WTC11 (cell line): Measurements from ENCODE around the gene KCND2. TPM values are rescaled to one million over a fixed set of nuclear protein-coding genes. Genes with fewer than 3 reads are reported as not detected.

Source experiments
- ATAC-seq: fragments of 200-7000 bp; cut with Tn5 transposase; 2 replicates; pipeline ENCODE4 v1.10.0; 2021; ENCODE audit warnings: mild to moderate bottlenecking, moderate library complexity
- CTCF ChIA-PET: fragments of 300-600 bp; sonication (Branson Sonifier 250); formaldehyde crosslinking; loops from one replicate; lab custom pipeline; 2021; ENCODE audit warnings: antibody characterized with exemption; lab: Charles Lee
- POLR2A ChIA-PET: fragments of 350-600 bp; sonication (Branson Sonifier 250); formaldehyde crosslinking; loops from one replicate; lab custom pipeline; 2021; ENCODE audit warnings: antibody characterized with exemption; lab: Charles Lee
- DNase-seq: peaks from one replicate; pipeline ENCODE4 v3.0.0; 2021; ENCODE audit warnings: low spot score
- H3K27ac Mint-ChIP-seq: 2 replicates; pipeline ENCODE4 v1.8.0; 2021; ENCODE audit warnings: mixed read lengths
- H3K27me3 Mint-ChIP-seq: 2 replicates; pipeline ENCODE4 v1.8.0; 2021; ENCODE audit warnings: low read depth, mild to moderate bottlenecking, moderate library complexity, mixed read lengths
- H3K36me3 Mint-ChIP-seq: 2 replicates; pipeline ENCODE4 v1.8.0; 2021; ENCODE audit warnings: mixed read lengths
- H3K4me1 Mint-ChIP-seq: 2 replicates; pipeline ENCODE4 v1.8.0; 2022; ENCODE audit warnings: mixed read lengths
- H3K4me3 Mint-ChIP-seq: 2 replicates; pipeline ENCODE4 v1.8.0; 2021; ENCODE audit warnings: mild to moderate bottlenecking, moderate library complexity, mixed read lengths
- H3K9me3 Mint-ChIP-seq: 2 replicates; pipeline ENCODE4 v1.8.0; 2021; ENCODE audit warnings: mixed read lengths
- CREM ChIP-seq: sonication (generic); formaldehyde crosslinking; IDR thresholded peaks from 2 replicates; pipeline ENCODE4 v1.8.1; 2022; ENCODE audit warnings: mild to moderate bottlenecking, missing genetic modification reagents, moderate library complexity
- FOXJ3 ChIP-seq: sonication (generic); formaldehyde crosslinking; IDR thresholded peaks from 2 replicates; pipeline ENCODE4 v1.9.0; 2021; ENCODE audit warnings: missing genetic modification reagents, mild to moderate bottlenecking, borderline replicate concordance
- MYBL2 ChIP-seq: sonication (generic); formaldehyde crosslinking; IDR thresholded peaks from 2 replicates; pipeline ENCODE4 v1.8.1; 2023; ENCODE audit warnings: mild to moderate bottlenecking, moderate library complexity, missing genetic modification reagents
- NFYB ChIP-seq: sonication (generic); formaldehyde crosslinking; conservative IDR thresholded peaks from 2 replicates; pipeline ENCODE4 v1.8.0; 2022; ENCODE audit warnings: low read depth, missing genetic modification reagents
- OVOL2 ChIP-seq: fragments of 250-450 bp; sonication (Bioruptor Pico); IDR thresholded peaks from 2 replicates; pipeline ENCODE4 v1.9.0; 2021; ENCODE audit warnings: mild to moderate bottlenecking, borderline replicate concordance
- PRRX2 ChIP-seq: fragments of 250-450 bp; sonication (Bioruptor Pico); IDR thresholded peaks from 2 replicates; pipeline ENCODE4 v1.8.0; 2021; ENCODE audit warnings: mild to moderate bottlenecking
- RORB ChIP-seq: fragments of 250-450 bp; sonication (Bioruptor Pico); IDR thresholded peaks from 2 replicates; pipeline ENCODE4 v1.9.0; 2021; ENCODE audit warnings: mild to moderate bottlenecking
- SMAD4 ChIP-seq: sonication (generic); formaldehyde crosslinking; IDR thresholded peaks from 2 replicates; pipeline ENCODE4 v1.8.0; 2022; ENCODE audit warnings: mild to moderate bottlenecking, missing genetic modification reagents
- TCF7 ChIP-seq: sonication (generic); formaldehyde crosslinking; IDR thresholded peaks from 2 replicates; pipeline ENCODE4 v1.8.0; 2022; ENCODE audit warnings: mild to moderate bottlenecking, low read depth, missing genetic modification reagents, moderate library complexity
- TEAD1 ChIP-seq: sonication (generic); formaldehyde crosslinking; IDR thresholded peaks from 2 replicates; pipeline ENCODE4 v1.8.0; 2022; ENCODE audit warnings: mild to moderate bottlenecking, missing genetic modification reagents
- TEAD4 ChIP-seq: sonication (generic); formaldehyde crosslinking; IDR thresholded peaks from 2 replicates; pipeline ENCODE4 v1.8.0; 2022; ENCODE audit warnings: mild to moderate bottlenecking, missing genetic modification reagents
- ZNF121 ChIP-seq: sonication (generic); formaldehyde crosslinking; IDR thresholded peaks from 2 replicates; pipeline ENCODE4 v1.8.0; 2023; ENCODE audit warnings: missing genetic modification reagents
- ZNF232 ChIP-seq: sonication (generic); formaldehyde crosslinking; IDR thresholded peaks from 2 replicates; pipeline ENCODE4 v1.8.0; 2022; ENCODE audit warnings: mild to moderate bottlenecking, missing genetic modification reagents
- ZNF416 ChIP-seq: fragments of 250-450 bp; sonication (Bioruptor Pico); IDR thresholded peaks from 2 replicates; pipeline ENCODE4 v1.9.0; 2021; ENCODE audit warnings: mild to moderate bottlenecking, inconsistent platforms
- ZNF671 ChIP-seq: fragments of 250-450 bp; sonication (Bioruptor Pico); IDR thresholded peaks from 2 replicates; pipeline ENCODE4 v1.8.0; 2021; ENCODE audit warnings: mild to moderate bottlenecking
- total RNA-seq: library from RNA; stranded (reverse); gene quantifications from 3 replicates; pipeline ENCODE4 v1.2.3, GENCODE V29; 2021
- TF ChIP-seq, protein P1 (sequence below): sonication (generic); formaldehyde crosslinking; IDR thresholded peaks from 2 replicates; pipeline ENCODE4 v1.8.1; 2023; ENCODE audit warnings: mild to moderate bottlenecking, missing genetic modification reagents
- TF ChIP-seq, protein P2 (sequence below): sonication (generic); formaldehyde crosslinking; IDR thresholded peaks from 2 replicates; pipeline ENCODE4 v1.8.0; 2022; ENCODE audit warnings: mild to moderate bottlenecking, missing genetic modification reagents
- TF ChIP-seq, protein P3 (sequence below): sonication (generic); formaldehyde crosslinking; IDR thresholded peaks from 2 replicates; pipeline ENCODE4 v1.8.1; 2023; ENCODE audit warnings: mild to moderate bottlenecking, missing genetic modification reagents, moderate library complexity
- TF ChIP-seq, protein P4 (sequence below): sonication (generic); formaldehyde crosslinking; conservative IDR thresholded peaks from 2 replicates; pipeline ENCODE4 v1.8.1; 2023; ENCODE audit warnings: mild to moderate bottlenecking, low read depth, missing genetic modification reagents, moderate library complexity
- TF ChIP-seq, protein P5 (sequence below): sonication (generic); formaldehyde crosslinking; IDR thresholded peaks from 2 replicates; pipeline ENCODE4 v1.8.0; 2022; ENCODE audit warnings: missing genetic modification reagents
- TF ChIP-seq, protein P6 (sequence below): sonication (generic); formaldehyde crosslinking; IDR thresholded peaks from 2 replicates; pipeline ENCODE4 v1.8.1; 2023; ENCODE audit warnings: mild to moderate bottlenecking, missing genetic modification reagents, moderate library complexity
- TF ChIP-seq, protein P7 (sequence below): sonication (generic); formaldehyde crosslinking; IDR thresholded peaks from 2 replicates; pipeline ENCODE4 v1.8.1; 2022; ENCODE audit warnings: low read depth, missing genetic modification reagents, borderline replicate concordance
- TF ChIP-seq, protein P8 (sequence below): sonication (generic); formaldehyde crosslinking; IDR thresholded peaks from 2 replicates; pipeline ENCODE4 v1.8.0; 2022; ENCODE audit warnings: mild to moderate bottlenecking, missing genetic modification reagents

KCND2 gene
- total RNA-seq, 1 experiment from 2014 or later: 4.6 TPM

DNA sequence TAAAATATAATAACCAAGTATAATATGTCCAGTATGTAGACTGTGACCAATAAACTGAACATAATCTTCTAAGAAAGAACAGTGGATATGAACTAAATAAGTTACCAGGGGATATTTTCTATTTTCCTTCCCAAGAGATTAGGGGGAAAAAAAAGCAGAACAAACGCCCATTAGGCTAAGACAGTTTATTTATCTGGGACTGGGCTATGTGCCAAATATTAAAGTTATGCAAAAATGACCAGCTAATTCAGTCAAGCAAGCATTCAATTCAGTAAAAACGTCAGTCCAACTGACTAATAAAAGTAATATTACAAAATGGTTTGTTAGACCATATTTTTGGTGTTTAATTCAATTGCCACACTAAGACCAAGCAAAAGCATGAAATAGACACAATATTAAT is 462.8 kb downstream of the KCND2 start:
- no peaks in the 10 kb centered on the region for H3K36me3 Mint-ChIP-seq
- H3K4me3 Mint-ChIP-seq: no peak overlapping the region
- no peaks in the 10 kb centered on the region for H3K27me3 Mint-ChIP-seq
- TF ChIP-seq, protein P1, sequence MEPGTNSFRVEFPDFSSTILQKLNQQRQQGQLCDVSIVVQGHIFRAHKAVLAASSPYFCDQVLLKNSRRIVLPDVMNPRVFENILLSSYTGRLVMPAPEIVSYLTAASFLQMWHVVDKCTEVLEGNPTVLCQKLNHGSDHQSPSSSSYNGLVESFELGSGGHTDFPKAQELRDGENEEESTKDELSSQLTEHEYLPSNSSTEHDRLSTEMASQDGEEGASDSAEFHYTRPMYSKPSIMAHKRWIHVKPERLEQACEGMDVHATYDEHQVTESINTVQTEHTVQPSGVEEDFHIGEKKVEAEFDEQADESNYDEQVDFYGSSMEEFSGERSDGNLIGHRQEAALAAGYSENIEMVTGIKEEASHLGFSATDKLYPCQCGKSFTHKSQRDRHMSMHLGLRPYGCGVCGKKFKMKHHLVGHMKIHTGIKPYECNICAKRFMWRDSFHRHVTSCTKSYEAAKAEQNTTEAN (CRISPR knock-in tag): no peak
- TF ChIP-seq MYBL2 (CRISPR knock-in tag): no peak
- TF ChIP-seq, protein P2, sequence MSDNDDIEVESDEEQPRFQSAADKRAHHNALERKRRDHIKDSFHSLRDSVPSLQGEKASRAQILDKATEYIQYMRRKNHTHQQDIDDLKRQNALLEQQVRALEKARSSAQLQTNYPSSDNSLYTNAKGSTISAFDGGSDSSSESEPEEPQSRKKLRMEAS (CRISPR knock-in tag): no peak
- TF ChIP-seq, protein P3, sequence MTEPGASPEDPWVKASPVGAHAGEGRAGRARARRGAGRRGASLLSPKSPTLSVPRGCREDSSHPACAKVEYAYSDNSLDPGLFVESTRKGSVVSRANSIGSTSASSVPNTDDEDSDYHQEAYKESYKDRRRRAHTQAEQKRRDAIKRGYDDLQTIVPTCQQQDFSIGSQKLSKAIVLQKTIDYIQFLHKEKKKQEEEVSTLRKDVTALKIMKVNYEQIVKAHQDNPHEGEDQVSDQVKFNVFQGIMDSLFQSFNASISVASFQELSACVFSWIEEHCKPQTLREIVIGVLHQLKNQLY (CRISPR knock-in tag): no peak
- TF ChIP-seq ZNF416 (CRISPR knock-in tag): no peak
- no peak for TF ChIP-seq SMAD4 (CRISPR knock-in tag)
- no peak for TF ChIP-seq PRRX2 (CRISPR knock-in tag)
- no peak for TF ChIP-seq RORB (CRISPR knock-in tag)
- no peak for TF ChIP-seq ZNF671
- TF ChIP-seq, protein P4, sequence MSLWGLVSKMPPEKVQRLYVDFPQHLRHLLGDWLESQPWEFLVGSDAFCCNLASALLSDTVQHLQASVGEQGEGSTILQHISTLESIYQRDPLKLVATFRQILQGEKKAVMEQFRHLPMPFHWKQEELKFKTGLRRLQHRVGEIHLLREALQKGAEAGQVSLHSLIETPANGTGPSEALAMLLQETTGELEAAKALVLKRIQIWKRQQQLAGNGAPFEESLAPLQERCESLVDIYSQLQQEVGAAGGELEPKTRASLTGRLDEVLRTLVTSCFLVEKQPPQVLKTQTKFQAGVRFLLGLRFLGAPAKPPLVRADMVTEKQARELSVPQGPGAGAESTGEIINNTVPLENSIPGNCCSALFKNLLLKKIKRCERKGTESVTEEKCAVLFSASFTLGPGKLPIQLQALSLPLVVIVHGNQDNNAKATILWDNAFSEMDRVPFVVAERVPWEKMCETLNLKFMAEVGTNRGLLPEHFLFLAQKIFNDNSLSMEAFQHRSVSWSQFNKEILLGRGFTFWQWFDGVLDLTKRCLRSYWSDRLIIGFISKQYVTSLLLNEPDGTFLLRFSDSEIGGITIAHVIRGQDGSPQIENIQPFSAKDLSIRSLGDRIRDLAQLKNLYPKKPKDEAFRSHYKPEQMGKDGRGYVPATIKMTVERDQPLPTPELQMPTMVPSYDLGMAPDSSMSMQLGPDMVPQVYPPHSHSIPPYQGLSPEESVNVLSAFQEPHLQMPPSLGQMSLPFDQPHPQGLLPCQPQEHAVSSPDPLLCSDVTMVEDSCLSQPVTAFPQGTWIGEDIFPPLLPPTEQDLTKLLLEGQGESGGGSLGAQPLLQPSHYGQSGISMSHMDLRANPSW (CRISPR knock-in tag): no peak
- TF ChIP-seq, protein P5, sequence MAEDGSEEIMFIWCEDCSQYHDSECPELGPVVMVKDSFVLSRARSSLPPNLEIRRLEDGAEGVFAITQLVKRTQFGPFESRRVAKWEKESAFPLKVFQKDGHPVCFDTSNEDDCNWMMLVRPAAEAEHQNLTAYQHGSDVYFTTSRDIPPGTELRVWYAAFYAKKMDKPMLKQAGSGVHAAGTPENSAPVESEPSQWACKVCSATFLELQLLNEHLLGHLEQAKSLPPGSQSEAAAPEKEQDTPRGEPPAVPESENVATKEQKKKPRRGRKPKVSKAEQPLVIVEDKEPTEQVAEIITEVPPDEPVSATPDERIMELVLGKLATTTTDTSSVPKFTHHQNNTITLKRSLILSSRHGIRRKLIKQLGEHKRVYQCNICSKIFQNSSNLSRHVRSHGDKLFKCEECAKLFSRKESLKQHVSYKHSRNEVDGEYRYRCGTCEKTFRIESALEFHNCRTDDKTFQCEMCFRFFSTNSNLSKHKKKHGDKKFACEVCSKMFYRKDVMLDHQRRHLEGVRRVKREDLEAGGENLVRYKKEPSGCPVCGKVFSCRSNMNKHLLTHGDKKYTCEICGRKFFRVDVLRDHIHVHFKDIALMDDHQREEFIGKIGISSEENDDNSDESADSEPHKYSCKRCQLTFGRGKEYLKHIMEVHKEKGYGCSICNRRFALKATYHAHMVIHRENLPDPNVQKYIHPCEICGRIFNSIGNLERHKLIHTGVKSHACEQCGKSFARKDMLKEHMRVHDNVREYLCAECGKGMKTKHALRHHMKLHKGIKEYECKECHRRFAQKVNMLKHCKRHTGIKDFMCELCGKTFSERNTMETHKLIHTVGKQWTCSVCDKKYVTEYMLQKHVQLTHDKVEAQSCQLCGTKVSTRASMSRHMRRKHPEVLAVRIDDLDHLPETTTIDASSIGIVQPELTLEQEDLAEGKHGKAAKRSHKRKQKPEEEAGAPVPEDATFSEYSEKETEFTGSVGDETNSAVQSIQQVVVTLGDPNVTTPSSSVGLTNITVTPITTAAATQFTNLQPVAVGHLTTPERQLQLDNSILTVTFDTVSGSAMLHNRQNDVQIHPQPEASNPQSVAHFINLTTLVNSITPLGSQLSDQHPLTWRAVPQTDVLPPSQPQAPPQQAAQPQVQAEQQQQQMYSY (CRISPR knock-in tag): no peak
- TF ChIP-seq TCF7: no peak
- TF ChIP-seq ZNF121 (CRISPR knock-in tag): no peak
- no peak for TF ChIP-seq TEAD4 (CRISPR knock-in tag)
- no peak for TF ChIP-seq TEAD1 (CRISPR knock-in tag)
- TF ChIP-seq, protein P6, sequence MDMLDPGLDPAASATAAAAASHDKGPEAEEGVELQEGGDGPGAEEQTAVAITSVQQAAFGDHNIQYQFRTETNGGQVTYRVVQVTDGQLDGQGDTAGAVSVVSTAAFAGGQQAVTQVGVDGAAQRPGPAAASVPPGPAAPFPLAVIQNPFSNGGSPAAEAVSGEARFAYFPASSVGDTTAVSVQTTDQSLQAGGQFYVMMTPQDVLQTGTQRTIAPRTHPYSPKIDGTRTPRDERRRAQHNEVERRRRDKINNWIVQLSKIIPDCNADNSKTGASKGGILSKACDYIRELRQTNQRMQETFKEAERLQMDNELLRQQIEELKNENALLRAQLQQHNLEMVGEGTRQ: no peak
- peaks cover 26% of the 10 kb centered on the region for H3K4me1 Mint-ChIP-seq
- H3K9me3 Mint-ChIP-seq: no peaks in the 10 kb centered on the region
- ChIA-PET CTCF (no interaction called here), POLR2A (no interaction called here)
- DNase-seq (no peak), ATAC-seq (no peak)
- H3K27ac Mint-ChIP-seq: no peak overlapping the region

DNA sequence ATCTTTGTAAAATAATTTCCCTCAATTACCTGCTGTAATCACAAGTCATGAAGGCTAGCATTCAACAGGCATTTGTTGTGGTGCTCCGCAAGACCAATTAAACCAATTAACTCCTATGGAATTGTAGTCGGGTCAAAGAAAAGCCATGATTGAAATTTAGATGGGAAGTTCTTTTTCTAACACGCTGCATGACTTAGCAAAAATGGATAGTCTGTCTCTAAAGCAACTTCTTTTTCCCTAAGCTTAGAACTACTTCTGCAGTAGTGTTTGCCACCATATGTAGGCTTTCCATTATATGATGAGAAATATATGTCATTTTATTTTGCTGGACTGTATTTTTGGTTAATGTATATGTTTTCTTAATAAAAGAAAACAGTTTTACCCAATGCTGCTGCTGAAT is 465.8 kb downstream of the KCND2 start:
- H3K4me1 Mint-ChIP-seq: peaks cover 55% of the 10 kb centered on the region
- H3K4me3 Mint-ChIP-seq: no peak overlapping the region
- DNase-seq (no peak), ATAC-seq (peak; percentile 31)
- no peaks in the 10 kb centered on the region for H3K27me3 Mint-ChIP-seq
- no peaks in the 10 kb centered on the region for H3K9me3 Mint-ChIP-seq
- 0 out of 2 replicates have a peak overlapping the region, but pooled peaks have one; percentile 39 for H3K27ac Mint-ChIP-seq
- ChIA-PET POLR2A (no interaction called here), CTCF (no interaction called here)
- H3K36me3 Mint-ChIP-seq: no peaks in the 10 kb centered on the region
- no peak for TF ChIP-seq TCF7
- TF ChIP-seq NFYB (CRISPR knock-in tag): no peak
- no peak for TF ChIP-seq ZNF232
- TF ChIP-seq OVOL2: no peak
- TF ChIP-seq, protein P7, sequence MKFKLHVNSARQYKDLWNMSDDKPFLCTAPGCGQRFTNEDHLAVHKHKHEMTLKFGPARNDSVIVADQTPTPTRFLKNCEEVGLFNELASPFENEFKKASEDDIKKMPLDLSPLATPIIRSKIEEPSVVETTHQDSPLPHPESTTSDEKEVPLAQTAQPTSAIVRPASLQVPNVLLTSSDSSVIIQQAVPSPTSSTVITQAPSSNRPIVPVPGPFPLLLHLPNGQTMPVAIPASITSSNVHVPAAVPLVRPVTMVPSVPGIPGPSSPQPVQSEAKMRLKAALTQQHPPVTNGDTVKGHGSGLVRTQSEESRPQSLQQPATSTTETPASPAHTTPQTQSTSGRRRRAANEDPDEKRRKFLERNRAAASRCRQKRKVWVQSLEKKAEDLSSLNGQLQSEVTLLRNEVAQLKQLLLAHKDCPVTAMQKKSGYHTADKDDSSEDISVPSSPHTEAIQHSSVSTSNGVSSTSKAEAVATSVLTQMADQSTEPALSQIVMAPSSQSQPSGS (CRISPR knock-in tag): no peak
- TF ChIP-seq MYBL2 (CRISPR knock-in tag): no peak
- TF ChIP-seq FOXJ3: no peak
- no peak for TF ChIP-seq CREM (CRISPR knock-in tag)
- TF ChIP-seq, protein P8, sequence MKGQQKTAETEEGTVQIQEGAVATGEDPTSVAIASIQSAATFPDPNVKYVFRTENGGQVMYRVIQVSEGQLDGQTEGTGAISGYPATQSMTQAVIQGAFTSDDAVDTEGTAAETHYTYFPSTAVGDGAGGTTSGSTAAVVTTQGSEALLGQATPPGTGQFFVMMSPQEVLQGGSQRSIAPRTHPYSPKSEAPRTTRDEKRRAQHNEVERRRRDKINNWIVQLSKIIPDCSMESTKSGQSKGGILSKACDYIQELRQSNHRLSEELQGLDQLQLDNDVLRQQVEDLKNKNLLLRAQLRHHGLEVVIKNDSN (CRISPR knock-in tag): no peak
